Loucy (cell line): ENCODE results near the gene CRYZL1.

Source experiments
- H2AFZ ChIP-seq: fragments of 200-600 bp; sonication (generic); 2 replicates; pipeline ENCODE4 v1.6.0; 2016; ENCODE audit warnings: antibody characterized with exemption, mild to moderate bottlenecking, low read length, moderate library complexity
- H3F3A ChIP-seq: fragments of 200-600 bp; 2 replicates; pipeline ENCODE4 v1.6.0; 2016; ENCODE audit warnings: antibody characterized with exemption, low read depth, mild to moderate bottlenecking
- H3K27me3 ChIP-seq: fragments of 200-600 bp; sonication (generic); 2 replicates; pipeline ENCODE4 v1.6.1; 2014; ENCODE audit warnings: low read length, mild to moderate bottlenecking; ENCODE audit not compliant: insufficient read depth, poor library complexity, severe bottlenecking
- H3K36me3 ChIP-seq: fragments of 200-600 bp; sonication (generic); 2 replicates; pipeline ENCODE4 v1.6.1; 2016; ENCODE audit warnings: low read length; ENCODE audit not compliant: insufficient read depth
- H3K4me1 ChIP-seq: fragments of 200-600 bp; sonication (generic); 2 replicates; pipeline ENCODE4 v1.5.1; 2014; ENCODE audit warnings: low read length, mild to moderate bottlenecking; ENCODE audit not compliant: insufficient read depth, poor library complexity, severe bottlenecking
- H3K4me2 ChIP-seq: fragments of 200-600 bp; sonication (generic); 2 replicates; pipeline ENCODE4 v1.6.0; 2014; ENCODE audit warnings: antibody characterized with exemption, low read length, low read depth, mild to moderate bottlenecking; ENCODE audit not compliant: poor library complexity, severe bottlenecking
- H3K4me3 ChIP-seq: fragments of 200-600 bp; sonication (generic); 2 replicates; pipeline ENCODE4 v1.5.1; 2014; ENCODE audit warnings: low read length, mild to moderate bottlenecking, mixed read lengths; ENCODE audit not compliant: poor library complexity, severe bottlenecking
- H3K79me2 ChIP-seq: fragments of 200-600 bp; sonication (generic); 2 replicates; pipeline ENCODE4 v1.6.1; 2014; ENCODE audit warnings: low read length; ENCODE audit not compliant: insufficient read depth
- H3K9ac ChIP-seq: fragments of 200-600 bp; sonication (generic); 2 replicates; pipeline ENCODE4 v1.6.0; 2014; ENCODE audit warnings: mild to moderate bottlenecking, low read depth, low read length, moderate library complexity; ENCODE audit not compliant: poor library complexity, severe bottlenecking
- H3K9me2 ChIP-seq: fragments of 200-600 bp; sonication (generic); replicated peaks from 2 replicates; pipeline ENCODE4 v1.6.1; 2016; ENCODE audit warnings: low read depth, low read length, mixed read lengths
- H3K9me3 ChIP-seq: fragments of 200-600 bp; sonication (generic); 2 replicates; pipeline ENCODE4 v1.6.1; 2014; ENCODE audit warnings: mild to moderate bottlenecking, antibody characterized with exemption, low read length, low read depth; ENCODE audit not compliant: insufficient read depth
- H4K20me1 ChIP-seq: fragments of 200-600 bp; sonication (generic); 2 replicates; pipeline ENCODE4 v1.6.0; 2014; ENCODE audit warnings: antibody characterized with exemption, low read length, mild to moderate bottlenecking; ENCODE audit not compliant: insufficient read depth, poor library complexity, severe bottlenecking
- EZH2phosphoT487 ChIP-seq: fragments of 200-600 bp; IDR thresholded peaks from 2 replicates; pipeline ENCODE4 v1.6.1; 2018; ENCODE audit warnings: antibody characterized with exemption, mild to moderate bottlenecking, moderate library complexity, borderline replicate concordance
- TF ChIP-seq, protein P1 (sequence below): fragments of 200-600 bp; sonication (generic); conservative IDR thresholded peaks from 2 replicates; pipeline ENCODE4 v1.5.1; 2014; ENCODE audit warnings: mild to moderate bottlenecking, antibody characterized with exemption, low read length

CRYZL1 gene

DNA sequence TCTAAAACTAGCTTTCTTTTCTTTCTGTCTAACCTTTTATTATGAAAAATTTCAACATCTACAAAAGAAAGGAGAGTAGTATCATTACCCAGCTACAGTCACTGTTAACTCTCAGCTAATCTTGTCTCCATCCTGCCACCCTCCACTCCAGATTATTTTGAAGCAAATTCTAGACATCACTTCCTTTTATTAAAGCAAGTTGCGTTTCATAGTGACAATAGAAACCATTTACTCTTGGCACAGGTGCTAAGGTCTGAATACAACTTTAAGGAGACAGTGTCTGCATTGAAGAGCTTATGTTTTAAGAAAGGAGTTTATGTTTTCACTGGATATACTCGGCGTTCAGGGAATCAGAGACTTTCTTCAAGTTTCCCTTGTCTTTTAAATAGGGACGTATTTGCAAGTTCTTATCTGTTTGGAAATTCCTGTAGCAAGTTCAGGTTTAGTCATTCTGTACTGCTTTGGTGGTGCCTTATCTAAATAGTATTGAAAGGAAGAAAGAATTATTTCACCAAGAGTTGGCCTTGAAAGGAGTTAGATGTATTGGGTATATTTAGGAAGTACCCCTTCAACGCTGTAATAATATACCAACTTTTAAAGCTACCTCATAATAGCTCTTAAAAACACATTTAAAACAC, 43.5 kb upstream of the CRYZL1 start:
- TF ChIP-seq EZH2phosphoT487 = no peak
- no peaks in the 10 kb centered on the region for H4K20me1 ChIP-seq
- no peak overlapping the region for H3K4me3 ChIP-seq
- peaks cover 22% of the 10 kb centered on the region for H3K4me1 ChIP-seq
- H2AFZ ChIP-seq = no peak overlapping the region
- H3K9me3 ChIP-seq = no peaks in the 10 kb centered on the region
- H3K4me2 ChIP-seq = no peak overlapping the region
- no peak overlapping the region for H3K9ac ChIP-seq
- H3F3A ChIP-seq = no peaks in the 10 kb centered on the region
- no peaks in the 10 kb centered on the region for H3K9me2 ChIP-seq
- no peaks in the 10 kb centered on the region for H3K36me3 ChIP-seq
- H3K79me2 ChIP-seq = no peaks in the 10 kb centered on the region
- H3K27me3 ChIP-seq = no peaks in the 10 kb centered on the region

DNA sequence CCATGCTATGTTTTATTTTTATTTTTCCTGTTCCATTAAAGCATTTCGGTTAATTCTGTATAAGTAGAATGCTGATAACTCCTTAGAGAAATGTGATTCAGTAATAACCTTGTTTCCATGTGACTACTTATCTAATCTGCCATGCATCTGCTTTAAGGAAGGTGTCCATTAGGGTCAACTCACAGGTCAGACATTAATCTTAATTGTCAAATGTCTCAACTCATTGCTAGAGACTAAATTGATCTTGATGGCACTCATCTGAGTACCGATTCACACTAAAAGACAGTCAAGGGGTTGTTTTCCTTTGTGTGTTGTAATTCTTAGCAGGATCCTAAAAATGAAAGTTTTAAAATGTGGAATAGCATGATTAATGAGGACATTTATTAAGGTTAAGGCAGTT, 42.5 kb upstream of the CRYZL1 start:
- TF ChIP-seq, protein P1, sequence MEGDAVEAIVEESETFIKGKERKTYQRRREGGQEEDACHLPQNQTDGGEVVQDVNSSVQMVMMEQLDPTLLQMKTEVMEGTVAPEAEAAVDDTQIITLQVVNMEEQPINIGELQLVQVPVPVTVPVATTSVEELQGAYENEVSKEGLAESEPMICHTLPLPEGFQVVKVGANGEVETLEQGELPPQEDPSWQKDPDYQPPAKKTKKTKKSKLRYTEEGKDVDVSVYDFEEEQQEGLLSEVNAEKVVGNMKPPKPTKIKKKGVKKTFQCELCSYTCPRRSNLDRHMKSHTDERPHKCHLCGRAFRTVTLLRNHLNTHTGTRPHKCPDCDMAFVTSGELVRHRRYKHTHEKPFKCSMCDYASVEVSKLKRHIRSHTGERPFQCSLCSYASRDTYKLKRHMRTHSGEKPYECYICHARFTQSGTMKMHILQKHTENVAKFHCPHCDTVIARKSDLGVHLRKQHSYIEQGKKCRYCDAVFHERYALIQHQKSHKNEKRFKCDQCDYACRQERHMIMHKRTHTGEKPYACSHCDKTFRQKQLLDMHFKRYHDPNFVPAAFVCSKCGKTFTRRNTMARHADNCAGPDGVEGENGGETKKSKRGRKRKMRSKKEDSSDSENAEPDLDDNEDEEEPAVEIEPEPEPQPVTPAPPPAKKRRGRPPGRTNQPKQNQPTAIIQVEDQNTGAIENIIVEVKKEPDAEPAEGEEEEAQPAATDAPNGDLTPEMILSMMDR = no peak
- no peak for TF ChIP-seq EZH2phosphoT487
- H2AFZ ChIP-seq = no peak overlapping the region
- no peak overlapping the region for H3K4me2 ChIP-seq
- H3F3A ChIP-seq = no peaks in the 10 kb centered on the region
- H3K9me3 ChIP-seq = no peaks in the 10 kb centered on the region
- H3K4me3 ChIP-seq = no peak overlapping the region
- no peaks in the 10 kb centered on the region for H3K27me3 ChIP-seq
- no peaks in the 10 kb centered on the region for H3K9me2 ChIP-seq
- peaks cover 22% of the 10 kb centered on the region for H3K4me1 ChIP-seq
- H3K36me3 ChIP-seq = no peaks in the 10 kb centered on the region
- H4K20me1 ChIP-seq = no peaks in the 10 kb centered on the region
- H3K79me2 ChIP-seq = peaks cover 3% of the 10 kb centered on the region; the same call in 1 of the 2 replicates
- no peak overlapping the region for H3K9ac ChIP-seq

- H2AFZ ChIP-seq = no peak overlapping the region
- no peak overlapping the region for H3K4me3 ChIP-seq
- H3K79me2 ChIP-seq = peaks cover 4% of the 10 kb centered on the region; the same call in 1 of the 2 replicates
- H3K9me2 ChIP-seq = no peaks in the 10 kb centered on the region
- H3K4me1 ChIP-seq = peaks cover 22% of the 10 kb centered on the region
- H3K36me3 ChIP-seq = no peaks in the 10 kb centered on the region
- H3K4me2 ChIP-seq = no peak overlapping the region
- no peak overlapping the region for H3K9ac ChIP-seq
- H3F3A ChIP-seq = no peaks in the 10 kb centered on the region
- H3K9me3 ChIP-seq = no peaks in the 10 kb centered on the region
- H4K20me1 ChIP-seq = no peaks in the 10 kb centered on the region
- H3K27me3 ChIP-seq = no peaks in the 10 kb centered on the region
- TF ChIP-seq, protein P1 = no peak
- TF ChIP-seq EZH2phosphoT487 = no peak
These were observed 41.6 kb upstream of the CRYZL1 start for GRCh38 chr21:33682992-33683627.
